GM18505 (cell line): ENCODE results near the gene GNAI2.
A peak's percentile ranks its signal among the peaks of the same experiment; 100 is the strongest.

Experiments used
- ATAC-seq: cut with Tn5 transposase; IDR thresholded peaks from one replicate; pipeline ENCODE4 v1.9.1; 2021; ENCODE audit not compliant: unreplicated experiment
- POLR2A ChIP-seq: IDR thresholded peaks from 4 replicates; pipeline ENCODE4 v1.6.1; 2011; ENCODE audit warnings: borderline replicate concordance; ENCODE audit not compliant: insufficient read depth, insufficient read length; ENCODE audit errors: extremely low read depth

Gene GNAI2

DNA sequence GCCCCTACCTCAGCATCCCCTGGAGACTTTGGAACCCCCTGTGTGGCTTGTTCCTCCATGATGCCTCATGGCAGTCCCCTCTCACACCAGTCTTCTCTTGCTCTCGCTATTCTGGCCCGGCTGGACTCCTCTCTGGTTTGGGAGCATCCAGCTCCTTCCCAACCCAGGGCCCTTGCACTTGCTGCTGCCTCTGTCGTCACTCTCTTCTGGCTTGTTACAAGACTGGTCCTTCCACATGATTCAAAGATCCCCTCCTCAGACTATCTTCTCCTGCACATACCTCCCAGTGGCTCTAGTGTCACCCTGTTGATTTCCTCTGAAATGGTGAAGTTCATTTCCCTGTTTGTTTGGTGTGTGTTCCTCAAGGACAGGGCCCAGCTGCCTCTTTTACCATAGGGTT lies 6.5 kb upstream of the GNAI2 start:
- TF ChIP-seq POLR2A, result no peak
- no peak for ATAC-seq

DNA sequence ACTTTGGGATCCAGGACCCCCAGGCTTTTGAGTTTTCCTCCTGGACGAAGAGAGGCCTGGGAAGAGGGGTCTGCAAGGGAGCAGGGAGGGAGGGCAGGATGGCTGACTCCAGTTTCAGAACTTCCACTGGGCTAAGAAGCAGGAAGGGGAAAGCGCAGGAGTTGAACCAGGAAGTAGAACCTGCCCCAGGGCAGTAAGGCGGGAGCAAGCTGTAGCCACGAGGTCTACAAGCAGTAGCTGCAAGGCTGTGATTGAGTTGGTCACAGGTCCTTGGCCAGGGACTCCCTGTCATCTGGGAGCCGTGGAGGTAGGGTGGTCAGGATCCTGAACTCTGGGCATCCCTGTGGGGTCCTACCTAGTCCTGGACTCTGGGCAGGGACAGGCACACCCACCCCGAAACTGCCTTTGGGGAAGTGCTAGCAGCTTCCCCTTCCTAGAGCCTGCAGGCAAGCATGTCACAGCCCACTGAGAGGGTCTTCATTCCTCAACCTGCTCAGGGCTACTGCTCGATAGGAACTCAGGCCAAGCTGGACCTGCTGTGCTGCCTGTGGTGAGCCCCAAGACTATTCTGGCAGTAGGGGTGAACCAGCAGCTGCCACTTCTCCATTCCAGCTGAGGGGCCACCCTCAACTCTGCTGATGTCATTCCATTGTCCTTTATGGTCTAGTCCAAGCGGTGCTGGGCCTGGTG lies 5.8 kb upstream of the GNAI2 start:
- no peak for ATAC-seq
- TF ChIP-seq POLR2A, result no peak

DNA sequence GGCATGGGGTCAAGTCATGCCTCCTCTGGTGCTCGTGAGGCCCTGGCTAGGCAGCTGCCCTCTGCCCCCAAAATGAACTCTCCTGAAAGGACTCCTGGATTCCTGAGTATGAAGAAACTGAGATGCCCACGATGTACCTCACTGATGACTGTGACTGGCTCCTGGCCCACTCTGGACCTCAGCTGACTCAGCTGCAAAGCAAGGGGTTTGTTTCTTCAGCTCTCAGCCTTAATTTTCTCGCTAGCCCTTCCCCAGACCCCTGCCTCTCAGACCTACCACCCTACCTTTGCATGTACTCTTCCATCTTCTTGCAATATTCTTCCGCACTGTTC lies 5.2 kb upstream of the GNAI2 start:
- TF ChIP-seq POLR2A, result no peak
- no peak for ATAC-seq

DNA sequence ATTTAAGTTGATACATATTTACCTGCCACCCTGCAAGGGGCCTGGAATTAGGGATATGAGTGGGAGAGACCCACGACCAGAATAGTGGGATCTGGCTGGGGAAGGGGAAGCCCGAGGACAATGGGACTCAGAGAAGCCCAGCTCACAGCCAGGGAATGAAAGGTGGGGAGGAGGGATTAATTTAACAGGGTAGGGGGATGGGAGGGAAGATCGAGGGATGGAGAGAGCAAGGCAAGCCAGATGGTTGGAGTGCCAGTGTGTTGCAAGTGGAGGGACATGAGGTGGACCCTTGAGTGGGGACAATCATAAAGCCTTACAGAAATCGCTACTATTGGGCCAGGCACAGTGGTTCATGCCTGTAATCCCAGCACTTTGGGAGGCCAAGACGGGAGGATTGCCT lies 4.4 kb upstream of the GNAI2 start:
- ATAC-seq, result no peak
- no peak for TF ChIP-seq POLR2A

DNA sequence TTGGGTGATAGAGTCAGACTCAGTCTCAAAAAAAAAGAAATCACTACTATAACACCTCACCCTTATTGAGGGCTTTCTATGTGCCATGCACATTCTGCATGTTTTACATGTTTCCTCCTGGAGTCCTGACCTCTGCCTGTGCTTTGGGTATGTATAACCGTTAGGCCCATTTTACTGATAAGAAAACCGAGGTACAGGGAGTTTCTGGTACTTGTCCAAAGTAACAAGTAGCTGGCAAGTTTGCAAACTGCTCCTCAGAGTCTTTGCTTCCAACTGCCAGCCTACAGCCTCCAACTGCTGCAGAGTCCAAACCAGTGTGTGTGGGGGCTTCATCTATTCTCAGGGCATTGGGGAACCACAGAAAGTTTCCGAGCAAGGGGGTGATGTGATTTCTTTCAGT lies 3.7 kb upstream of the GNAI2 start:
- ATAC-seq, result no peak
- TF ChIP-seq POLR2A, result no peak

DNA sequence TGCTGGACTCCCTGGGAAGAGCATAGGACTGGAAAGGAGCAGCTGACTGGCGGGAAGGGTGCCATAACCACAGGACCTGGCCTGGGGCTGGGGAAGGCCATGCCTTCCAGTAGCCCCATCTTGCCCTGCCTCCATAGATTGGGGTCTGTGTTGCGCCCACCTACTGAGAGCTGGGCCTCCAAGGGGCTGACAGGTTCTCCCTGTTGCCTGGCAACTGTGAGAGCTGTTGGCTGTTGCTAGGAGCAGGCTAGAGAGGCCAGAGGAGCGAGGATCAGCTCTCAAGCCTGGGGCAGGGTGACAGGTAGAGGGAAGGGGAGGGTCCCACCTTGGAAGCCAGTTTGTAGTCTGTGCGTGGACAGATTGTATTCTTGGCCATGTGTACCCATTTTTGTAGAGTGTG lies 2.8 kb upstream of the GNAI2 start:
- ATAC-seq, result no peak
- TF ChIP-seq POLR2A, result no peak

DNA sequence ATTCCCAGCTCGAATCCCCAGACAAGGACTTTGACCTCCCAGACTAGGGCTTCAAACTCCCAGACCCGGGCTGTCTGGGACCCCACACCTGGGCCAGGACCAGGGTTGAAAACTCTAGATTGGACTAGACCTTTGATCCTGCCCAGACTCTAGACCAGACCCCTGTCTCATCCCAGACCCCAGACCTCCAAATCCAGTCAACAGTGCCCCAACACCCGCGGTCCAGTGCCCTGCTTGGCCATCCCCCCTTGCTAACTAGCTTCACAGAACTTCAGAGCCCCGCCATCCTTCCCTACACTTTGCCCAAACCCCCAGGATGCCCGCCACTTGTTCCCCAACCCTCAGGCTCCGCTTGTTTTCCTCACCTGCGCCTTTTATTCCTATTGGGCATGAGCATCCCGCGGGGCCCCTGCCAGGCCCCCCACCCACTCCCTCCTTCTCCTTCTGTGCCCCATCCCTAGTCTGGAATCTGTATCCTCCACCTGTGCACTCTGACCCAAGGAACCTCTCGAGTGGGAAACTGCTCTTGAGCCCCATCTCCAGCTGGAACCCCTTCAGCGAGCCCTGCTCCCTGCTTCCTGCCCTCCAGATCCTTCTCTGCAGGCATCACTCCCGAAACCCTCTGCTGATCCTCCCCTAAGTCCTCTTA lies 604 bp downstream of the GNAI2 start:
- no peak for TF ChIP-seq POLR2A
- ATAC-seq, result no peak

DNA sequence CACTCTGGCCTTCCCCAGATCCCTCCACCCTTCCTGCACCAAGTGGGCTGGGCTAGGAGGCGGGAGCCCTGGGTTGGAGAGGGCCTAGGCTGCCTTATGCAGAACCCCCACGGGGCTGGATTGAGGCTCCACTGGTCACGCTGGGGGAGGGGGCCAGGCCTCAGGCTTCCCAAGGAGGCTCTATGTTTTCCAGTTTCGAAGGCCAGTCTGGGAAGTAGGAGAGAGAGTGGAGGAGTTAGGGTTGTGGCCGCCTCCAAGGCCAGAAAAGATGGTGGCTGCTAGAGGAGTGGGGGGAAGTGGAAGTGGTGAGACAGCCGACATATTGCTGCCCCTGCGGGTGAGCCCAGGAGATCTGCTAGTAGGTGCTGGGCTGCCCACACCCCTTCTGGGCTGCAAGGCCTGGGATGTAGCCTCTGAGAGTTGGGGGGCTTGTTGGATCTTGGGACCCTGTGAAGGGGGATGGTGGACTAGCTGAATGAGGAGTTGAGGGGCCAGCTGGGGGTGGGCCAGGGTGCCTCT lies 1.2 kb downstream of the GNAI2 start:
- ATAC-seq, result no peak
- no peak for TF ChIP-seq POLR2A

DNA sequence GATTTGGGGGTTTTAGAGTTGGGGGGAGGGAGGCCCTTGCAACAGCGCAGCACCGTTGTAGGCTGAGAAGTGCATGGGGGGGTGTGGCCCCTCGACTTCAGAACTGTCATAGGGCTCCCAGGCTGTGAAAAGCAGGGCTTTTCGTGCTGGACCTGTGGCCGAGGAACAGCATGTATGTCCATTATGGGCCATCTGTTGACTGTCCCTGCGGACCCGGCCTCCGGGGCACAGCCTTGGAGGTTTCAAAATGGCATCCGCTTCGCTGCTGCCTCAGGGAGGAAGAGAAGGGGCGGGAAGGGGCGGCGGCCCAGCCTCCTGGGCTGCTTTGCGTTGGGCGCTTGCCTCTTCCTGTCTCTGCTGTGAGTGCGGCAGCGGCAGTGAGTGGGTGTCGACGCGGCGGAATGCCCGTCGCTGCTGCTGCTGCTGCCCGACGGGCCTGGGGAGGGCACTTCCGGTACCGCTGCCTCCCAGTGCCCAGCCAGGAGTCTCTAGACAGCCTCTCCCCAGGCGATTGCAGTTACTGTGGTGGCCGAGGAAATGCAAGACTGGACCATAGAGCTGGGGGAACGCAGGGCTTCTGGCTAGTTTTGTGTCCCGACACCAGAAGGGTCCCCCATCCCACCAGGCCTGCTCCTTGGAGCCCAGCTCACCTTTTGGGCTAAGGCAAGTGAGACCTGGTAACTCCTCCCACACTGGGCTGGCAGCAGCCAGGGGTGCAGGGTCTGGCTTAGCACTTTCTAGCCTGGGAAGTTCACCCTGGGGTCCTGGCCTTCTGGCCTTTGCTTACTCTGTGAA lies 1.9 kb downstream of the GNAI2 start:
- no peak for ATAC-seq
- TF ChIP-seq POLR2A, result peak; percentile 79

DNA sequence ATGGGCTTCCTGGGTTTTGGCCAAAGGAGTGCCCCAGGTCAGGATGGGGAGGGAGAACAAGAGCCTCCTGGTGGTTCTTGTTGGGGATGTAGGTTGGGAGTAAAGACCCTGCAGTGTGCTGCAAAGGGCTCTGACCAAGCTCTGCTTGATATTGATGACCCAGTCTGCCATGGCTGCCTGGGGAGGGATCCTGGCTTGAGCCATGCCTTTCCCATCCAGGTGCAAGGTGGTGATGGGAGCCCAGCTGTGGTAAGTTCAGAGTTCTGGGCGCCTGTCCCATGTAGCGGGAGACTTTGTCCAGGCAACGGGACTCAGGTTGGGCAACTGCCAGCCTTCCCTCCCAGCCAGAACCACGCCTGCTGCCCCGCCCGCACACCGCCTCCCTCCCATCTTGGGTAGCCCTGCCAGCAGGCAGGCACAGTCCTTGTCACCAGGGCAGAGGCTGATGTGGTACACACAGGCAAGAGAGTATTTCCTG lies 2.6 kb downstream of the GNAI2 start:
- no peak for ATAC-seq
- TF ChIP-seq POLR2A, result no peak

DNA sequence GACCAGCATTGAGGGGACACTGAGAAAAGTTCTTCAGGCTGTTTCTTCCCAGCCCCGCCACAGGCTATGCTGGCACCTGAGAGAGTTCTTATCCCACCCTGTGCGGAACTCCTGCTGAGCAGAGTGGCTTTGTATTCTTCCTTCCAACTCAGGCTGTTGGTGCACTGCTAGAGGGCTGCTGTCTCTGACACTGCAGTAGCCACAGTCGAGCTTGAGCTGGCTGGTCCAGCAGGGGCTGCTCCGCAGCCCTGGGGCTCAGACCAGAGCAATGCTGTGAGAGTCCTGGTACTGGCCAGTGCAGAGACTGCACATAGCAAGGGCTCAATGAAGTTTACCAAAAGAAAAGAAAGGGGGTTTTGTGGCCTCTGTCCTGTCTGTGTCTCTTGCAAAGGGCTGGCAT lies 3.6 kb downstream of the GNAI2 start:
- ATAC-seq, result no peak
- no peak for TF ChIP-seq POLR2A

DNA sequence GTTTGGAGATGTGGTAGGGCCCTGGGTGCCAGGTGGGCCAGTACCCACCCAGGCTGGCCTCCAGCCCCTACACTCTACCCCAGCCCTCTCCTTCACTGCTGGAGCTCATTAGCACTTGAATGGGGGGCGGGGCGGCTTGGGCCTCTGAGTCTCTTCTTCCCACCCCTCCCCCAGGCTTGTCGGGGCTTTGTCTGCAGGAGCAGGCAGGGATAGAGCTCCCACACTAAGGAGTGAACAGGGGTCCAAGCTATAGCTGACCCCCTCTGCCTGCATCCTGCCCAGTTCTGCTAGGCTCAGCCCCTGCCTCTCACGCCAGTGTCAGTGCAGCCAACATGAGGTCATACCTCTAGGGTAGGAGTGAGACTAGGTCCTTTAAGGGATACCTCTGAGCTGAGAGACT lies 5.2 kb downstream of the GNAI2 start:
- TF ChIP-seq POLR2A, result no peak
- ATAC-seq, result no peak

DNA sequence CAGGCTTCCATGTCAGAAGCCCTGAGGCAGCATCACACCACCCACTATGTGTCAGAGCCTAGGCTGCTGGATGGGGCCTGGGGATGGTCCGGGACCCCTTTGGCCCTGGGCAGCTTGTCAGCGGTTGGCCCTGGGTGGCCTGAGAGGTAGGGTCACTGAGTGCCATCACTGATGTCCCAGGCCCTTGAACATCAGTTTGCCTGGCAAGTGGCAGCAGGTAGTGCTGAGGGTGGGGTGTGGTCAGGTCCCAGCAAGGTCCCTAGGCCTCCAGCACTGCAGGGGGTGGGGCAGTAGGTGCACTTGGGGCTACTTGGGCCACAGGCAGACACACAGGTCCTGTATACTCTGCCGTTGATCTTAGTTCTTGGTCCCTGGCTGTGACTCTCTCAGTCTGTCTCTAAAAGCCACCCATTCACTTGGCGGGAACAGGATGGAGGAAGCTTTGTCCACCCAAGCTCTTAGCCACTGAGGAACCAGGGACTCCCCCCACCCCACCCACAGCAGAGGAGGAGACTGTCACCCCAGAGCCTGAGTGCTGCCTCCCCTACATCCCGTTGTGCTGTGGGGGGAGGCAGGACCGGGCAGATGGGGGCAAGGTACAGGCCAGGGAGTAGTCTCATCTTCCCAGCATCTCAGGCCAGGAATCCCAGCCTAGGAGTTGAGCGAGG lies 5.8 kb downstream of the GNAI2 start:
- TF ChIP-seq POLR2A, result no peak
- no peak for ATAC-seq

DNA sequence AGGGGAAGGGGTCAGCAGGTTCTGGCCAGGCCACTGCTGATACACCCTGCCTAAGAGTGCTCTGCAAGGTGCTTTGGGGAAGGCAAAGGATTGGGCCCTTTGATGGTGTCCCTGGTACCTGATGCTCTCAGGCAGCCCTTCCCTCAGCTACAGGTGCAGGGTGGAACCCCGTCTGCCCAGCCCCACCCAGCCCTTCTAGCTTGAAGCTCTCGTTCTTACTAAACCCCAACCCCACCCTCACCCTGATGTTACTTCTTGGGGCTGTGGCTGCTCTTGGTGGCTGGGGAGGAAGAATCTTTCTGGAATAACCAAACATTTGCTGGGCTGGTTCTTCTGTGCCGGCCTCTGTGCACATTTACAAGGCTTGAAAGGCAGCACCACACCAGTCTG lies 6.4 kb downstream of the GNAI2 start:
- no peak for TF ChIP-seq POLR2A
- ATAC-seq, result no peak

DNA sequence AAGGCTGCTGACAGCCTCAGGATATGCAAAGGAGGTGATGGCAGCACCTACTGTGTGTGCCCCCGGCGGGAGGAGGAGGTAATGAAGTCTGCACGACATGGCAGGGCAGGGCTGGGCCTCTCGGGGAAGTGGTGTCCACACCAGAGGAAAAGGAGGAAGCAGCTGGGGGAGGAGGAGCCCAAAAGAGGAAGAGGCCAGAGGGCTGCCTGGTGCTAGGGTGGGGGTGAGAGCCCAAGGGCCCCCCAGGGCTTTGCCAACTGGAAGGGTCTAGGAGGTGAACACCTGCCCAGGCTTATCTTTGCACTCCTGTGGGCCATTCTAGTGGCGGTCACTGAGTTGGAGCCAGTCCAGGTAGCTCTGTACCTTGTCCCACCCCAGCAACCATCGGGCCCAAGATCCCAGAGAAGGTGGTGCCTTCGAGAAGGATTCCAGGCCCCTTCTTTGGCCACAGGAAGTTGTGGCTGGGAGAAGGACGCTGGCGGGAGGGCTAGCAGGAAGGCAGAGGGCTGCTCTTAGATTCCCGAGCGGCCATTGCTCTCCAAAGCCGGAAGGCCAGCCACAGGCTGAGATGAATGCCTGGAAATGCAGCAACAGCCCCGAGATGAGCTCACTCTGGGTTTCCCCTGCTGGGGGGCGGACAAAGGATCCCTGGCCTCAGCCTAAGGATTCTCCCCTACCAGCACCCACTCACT lies 7.0 kb downstream of the GNAI2 start:
- no peak for TF ChIP-seq POLR2A

More for the DNA sequence above, 7.0 kb downstream of the GNAI2 start:
- ATAC-seq, result no peak
